IPS-18a (cell line): Measurements from ENCODE around the gene BIRC7.

Experiments
- H3K27ac ChIP-seq: one replicate; pipeline ENCODE4 v1.5.1; 2013; ENCODE audit warnings: low read length
- H3K27me3 ChIP-seq: one replicate; pipeline ENCODE4 v1.6.1; 2013; ENCODE audit warnings: mild to moderate bottlenecking, low read length; ENCODE audit not compliant: control insufficient read depth, insufficient read depth
- H3K36me3 ChIP-seq: one replicate; pipeline ENCODE4 v1.6.1; 2013; ENCODE audit warnings: low read depth, low read length; ENCODE audit not compliant: control insufficient read depth
- H3K4me1 ChIP-seq: one replicate; pipeline ENCODE4 v1.6.1; 2013; ENCODE audit warnings: low read depth, low read length; ENCODE audit not compliant: control insufficient read depth
- H3K4me3 ChIP-seq: one replicate; pipeline ENCODE4 v1.5.1; 2013; ENCODE audit warnings: low read length
- H3K9ac ChIP-seq: one replicate; pipeline ENCODE4 v1.6.1; 2013; ENCODE audit warnings: mild to moderate bottlenecking, low read length, moderate library complexity
- H3K9me3 ChIP-seq: one replicate; pipeline ENCODE4 v1.6.1; 2013; ENCODE audit warnings: low read depth, low read length; ENCODE audit not compliant: control insufficient read depth

Gene BIRC7

GRCh38 chr20:63289311-63290135 is 53.8 kb downstream of the BIRC7 start:
- Histone ChIP-seq H3K9me3 (no peaks in the 10 kb centered on the region), H3K4me3 (no peak overlapping the region), H3K9ac (no peak overlapping the region), H3K27me3 (no peaks in the 10 kb centered on the region), H3K27ac (no peak overlapping the region), H3K4me1 (no peaks in the 10 kb centered on the region), H3K36me3 (peaks cover 10% of the 10 kb centered on the region)
